ENCODE results near the gene TRPM6. TPM values are rescaled to one million over a fixed set of nuclear protein-coding genes. Genes with fewer than 3 reads are reported as not detected.

TRPM6 gene
- total RNA-seq, 4 donors from 2014 or later, result 0.30 to 2.9 (median 0.97) TPM

- WGBS, 2 donors, result 43 to 51% methylated on average over 3 of the region's 3 CpGs
- no peaks in the 10 kb centered on the region for H3K4me1 ChIP-seq
- H3K36me3 ChIP-seq, result no peaks in the 10 kb centered on the region
- no peak for DNase-seq (ENCODE audit: low spot score in 2 of 2)
- TF ChIP-seq POLR2A (IDR thresholded peaks at IDR 0.05), result no peak
- no peak for TF ChIP-seq CTCF (IDR thresholded peaks at IDR 0.05)
- TF ChIP-seq EP300 (IDR thresholded peaks at IDR 0.05), result no peak
- no peak overlapping the region for H3K4me3 ChIP-seq
- H3K9me3 ChIP-seq, result no peaks in the 10 kb centered on the region
- H3K27ac ChIP-seq, result no peak overlapping the region
- no peaks in the 10 kb centered on the region for H3K27me3 ChIP-seq
Measured at GRCh38 chr9:74681906-74682305, 205.8 kb downstream of the TRPM6 start.

- Histone ChIP-seq H3K27ac (no peak overlapping the region), H3K4me3 (no peak overlapping the region), H3K4me1 (no peaks in the 10 kb centered on the region), H3K27me3 (no peaks in the 10 kb centered on the region), H3K36me3 (no peaks in the 10 kb centered on the region), H3K9me3 (no peaks in the 10 kb centered on the region)
- DNase-seq (ENCODE audit: low spot score in 2 of 2), result no peak
- TF ChIP-seq POLR2A (IDR thresholded peaks at IDR 0.05), result no peak
- TF ChIP-seq EP300 (IDR thresholded peaks at IDR 0.05), result no peak
- no peak for TF ChIP-seq CTCF (IDR thresholded peaks at IDR 0.05)
- WGBS, 2 donors, result 76 to 86% methylated on average over 6 of the region's 6 CpGs
Measured at GRCh38 chr9:74674077-74674476, 213.6 kb downstream of the TRPM6 start.

Small RNAs within 50 kb of the gene (small RNA-seq; reads per million reads assigned to genes)
- gene RNU6-445P, result not detected

Other genes starting within 250 kb of the TRPM6 start
- gene C9orf40, start 65.0 kb upstream of the TRPM6 start, total RNA-seq, result 1 to 10 TPM; 4.2 to 5.9 (median 5.2) TPM
- 10 to 100 TPM in 3 of 4 donors, 1 to 10 TPM in 1; 5.9 to 19.9 (median 15.6) TPM for gene CARNMT1, start 140.4 kb upstream of the TRPM6 start, total RNA-seq
- gene NMRK1, start 200.2 kb upstream of the TRPM6 start, total RNA-seq, result 10 to 100 TPM; 11.1 to 35.0 (median 16.2) TPM
- gene OSTF1, start 200.6 kb upstream of the TRPM6 start, total RNA-seq, result 10 to 100 TPM; 20.7 to 34.5 (median 24.8) TPM